Panc1 (cell line): ENCODE results near the gene CATSPERZ. TPM values are rescaled to one million over a fixed set of nuclear protein-coding genes. Genes with fewer than 3 reads are reported as not detected.

Experiments used
- ATAC-seq: fragments of 200-7000 bp; cut with Tn5 transposase; 2 replicates; pipeline ENCODE4 v1.9.1; 2020; ENCODE audit warnings: mild to moderate bottlenecking, moderate library complexity
- BruUV-seq: library from RNA; stranded (reverse); fragments of 400-500 nt; replicated peaks from 2 replicates; lab custom pipeline; 2021; lab: Mats Ljungman, UMichigan
- CTCF ChIA-PET: fragments of 300-600 bp; sonication (Branson Sonifier 250); formaldehyde crosslinking; loops from one replicate; lab custom pipeline; 2022; ENCODE audit warnings: antibody characterized with exemption; lab: Charles Lee
- POLR2A ChIA-PET: fragments of 300-600 bp; sonication (Branson Sonifier 250); formaldehyde crosslinking; loops from one replicate; lab custom pipeline; 2022; ENCODE audit warnings: antibody characterized with exemption; lab: Charles Lee
- DNase-seq: peaks from one replicate; pipeline ENCODE4 v3.0.0-alpha.2; 2010; ENCODE audit warnings: low read depth, low spot score
- H3K27ac ChIP-seq: 2 replicates; pipeline ENCODE4 v1.5.1; 2011; ENCODE audit warnings: mild to moderate bottlenecking, low read length, inconsistent platforms
- H3K27me3 ChIP-seq: fragments of 200-500 bp; sonication (Bioruptor generic); 2 replicates; pipeline ENCODE4 v1.6.0; 2014; ENCODE audit warnings: low read length, inconsistent platforms; ENCODE audit not compliant: control insufficient read depth, insufficient read depth
- H3K36me3 ChIP-seq: fragments of 200-500 bp; sonication (Bioruptor generic); 2 replicates; pipeline ENCODE4 v1.5.1; 2014; ENCODE audit warnings: inconsistent platforms, mild to moderate bottlenecking, low read length, moderate library complexity; ENCODE audit not compliant: control insufficient read depth, insufficient read depth
- H3K4me1 ChIP-seq: 2 replicates; pipeline ENCODE4 v1.5.1; 2011; ENCODE audit warnings: inconsistent platforms, mild to moderate bottlenecking, low read length, moderate library complexity; ENCODE audit not compliant: control insufficient read depth, insufficient read depth
- H3K4me3 ChIP-seq, 2 experiments: 2 replicates each; pipeline ENCODE4 v1.5.1; 2011 to 2012; ENCODE audit warnings: low read depth in 2 of 2, low read length in 2 of 2, mild to moderate bottlenecking in 2 of 2, inconsistent platforms in 1 of 2, moderate library complexity in 1 of 2
- H3K9me3 ChIP-seq: fragments of 200-500 bp; sonication (Bioruptor generic); 2 replicates; pipeline ENCODE4 v1.5.1; 2014; ENCODE audit warnings: low read depth, mild to moderate bottlenecking, inconsistent platforms, low read length, moderate library complexity; ENCODE audit not compliant: control insufficient read depth, insufficient read depth
- POLR2AphosphoS5 ChIP-seq: IDR thresholded peaks from 2 replicates; pipeline ENCODE4 v1.6.1; 2012; ENCODE audit warnings: mild to moderate bottlenecking, low read depth, low read length, moderate library complexity
- REST ChIP-seq, 2 experiments: IDR thresholded peaks; 2 replicates each; pipeline ENCODE4 v1.6.1; 2011 to 2012; ENCODE audit warnings: low read depth in 2 of 2, control low read depth in 1 of 2, low read length in 1 of 2, mild to moderate bottlenecking in 1 of 2, moderate library complexity in 1 of 2; ENCODE audit not compliant: insufficient read depth in 1 of 2
- SIN3A ChIP-seq: IDR thresholded peaks from 2 replicates; pipeline ENCODE4 v1.6.1; 2012; ENCODE audit warnings: low read depth, mild to moderate bottlenecking, low read length, moderate library complexity, borderline replicate concordance; ENCODE audit not compliant: insufficient read depth
- TCF7L2 ChIP-seq: IDR thresholded peaks from 2 replicates; pipeline ENCODE4 v1.6.1; 2011; ENCODE audit warnings: mild to moderate bottlenecking, low read depth, low read length, inconsistent platforms
- in situ Hi-C: cut with HindIII; loops from 2 replicates; pipeline ENCODE4 v1.10.0; 2016; ENCODE audit warnings: low sequenced_read_pairs, low pct_unique_long_range_greater_than_20kb
- intact Hi-C: fragments of 100-400 bp; cut with micrococcal nuclease; formaldehyde crosslinking; loops from one replicate; pipeline ENCODE4 v1.10.0; 2022; ENCODE audit not compliant: unreplicated experiment
- total RNA-seq: library from RNA; stranded (reverse); gene quantifications from one replicate; pipeline ENCODE4 v1.2.1, GENCODE V29; 2021; ENCODE audit not compliant: unreplicated experiment
- TF ChIP-seq, protein P1 (sequence below): fragments of 450-650 bp; IDR thresholded peaks from 2 replicates; pipeline ENCODE4 v1.5.1; 2017; ENCODE audit warnings: mild to moderate bottlenecking

Gene CATSPERZ
- total RNA-seq, 1 experiment from 2014 or later = 0.64 TPM

- Histone ChIP-seq H3K4me1 (peaks cover 13% of the 10 kb centered on the region), H3K9me3 (no peaks in the 10 kb centered on the region), H3K27me3 (no peaks in the 10 kb centered on the region), H3K36me3 (no peaks in the 10 kb centered on the region; the same call in 1 of the 2 replicates), H3K27ac (peak overlapping the region; percentile 98), H3K4me3 (peak overlapping the region; percentile 67 to 69)
- intact Hi-C loops = no loop called here
- in situ Hi-C loops = no loop called here
- DNase-seq = no peak
- CTCF ChIA-PET = interaction anchor here (0.9 to 1.0 kb wide), 2 partner anchors 18 to 32 kb away, joined by 3 to 4 read pairs; partner anchors contain the start of gene PLCB3
- peak; percentile 20 for ATAC-seq
- POLR2A ChIA-PET = interaction anchor here (0.5 to 0.7 kb wide), 2 partner anchors 64 to 567 kb away, joined by 3 to 6 read pairs; no protein-coding TSS in a partner anchor
- TF ChIP-seq, protein P1, sequence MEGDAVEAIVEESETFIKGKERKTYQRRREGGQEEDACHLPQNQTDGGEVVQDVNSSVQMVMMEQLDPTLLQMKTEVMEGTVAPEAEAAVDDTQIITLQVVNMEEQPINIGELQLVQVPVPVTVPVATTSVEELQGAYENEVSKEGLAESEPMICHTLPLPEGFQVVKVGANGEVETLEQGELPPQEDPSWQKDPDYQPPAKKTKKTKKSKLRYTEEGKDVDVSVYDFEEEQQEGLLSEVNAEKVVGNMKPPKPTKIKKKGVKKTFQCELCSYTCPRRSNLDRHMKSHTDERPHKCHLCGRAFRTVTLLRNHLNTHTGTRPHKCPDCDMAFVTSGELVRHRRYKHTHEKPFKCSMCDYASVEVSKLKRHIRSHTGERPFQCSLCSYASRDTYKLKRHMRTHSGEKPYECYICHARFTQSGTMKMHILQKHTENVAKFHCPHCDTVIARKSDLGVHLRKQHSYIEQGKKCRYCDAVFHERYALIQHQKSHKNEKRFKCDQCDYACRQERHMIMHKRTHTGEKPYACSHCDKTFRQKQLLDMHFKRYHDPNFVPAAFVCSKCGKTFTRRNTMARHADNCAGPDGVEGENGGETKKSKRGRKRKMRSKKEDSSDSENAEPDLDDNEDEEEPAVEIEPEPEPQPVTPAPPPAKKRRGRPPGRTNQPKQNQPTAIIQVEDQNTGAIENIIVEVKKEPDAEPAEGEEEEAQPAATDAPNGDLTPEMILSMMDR = no peak
- TF ChIP-seq POLR2AphosphoS5 (no peak), SIN3A (no peak), REST (IDR thresholded peaks at IDR 0.05; ENCODE audit: insufficient read depth in 1 of 2, low read depth in 2 of 2, low read length in 1 of 2) (no peak)
- no TSS peak for BruUV-seq
Observed at GRCh38 chr11:64268893-64269539, 31.1 kb upstream of the CATSPERZ start.

- Histone ChIP-seq H3K9me3 (no peaks in the 10 kb centered on the region), H3K4me3 (peak overlapping the region; percentile 69 to 91), H3K27ac (peak overlapping the region; percentile 98), H3K4me1 (peaks cover 13% of the 10 kb centered on the region), H3K36me3 (no peaks in the 10 kb centered on the region; the same call in 1 of the 2 replicates), H3K27me3 (no peaks in the 10 kb centered on the region)
- DNase-seq (peak; percentile 98), ATAC-seq (peak; percentile 91)
- CTCF ChIA-PET = interaction anchor here (0.9 to 1.0 kb wide), 2 partner anchors 19 to 31 kb away, joined by 3 to 4 read pairs; partner anchors contain the start of gene PLCB3
- TF ChIP-seq, protein P1 = no peak
- TF ChIP-seq SIN3A (peak; percentile 89; the same call in 1 of the 2 replicates), REST (IDR thresholded peaks at IDR 0.05; ENCODE audit: insufficient read depth in 1 of 2, low read depth in 2 of 2, low read length in 1 of 2) (no peak), TCF7L2 (peak; percentile 69), POLR2AphosphoS5 (peak; percentile 94)
- POLR2A ChIA-PET = interaction anchor here (0.6 to 1.0 kb wide), 5 partner anchors 17 to 274 kb away, joined by 3 to 6 read pairs (median 3); partner anchors contain the start of gene PRDX5
- in situ Hi-C loops (no loop called here), intact Hi-C loops (no loop called here)
- BruUV-seq = no TSS peak
Observed at GRCh38 chr11:64269540-64270220, 30.5 kb upstream of the CATSPERZ start.
